Effector memory CD4-positive, alpha-beta T cell (primary cell): ENCODE data around the gene FAM222A.

Source experiments
- DNase-seq, 3 donors: peaks; one replicate each; pipeline ENCODE4 v3.0.0-alpha.2; 2020
- H3K27ac ChIP-seq: 2 replicates; pipeline ENCODE4 v1.7.0; 2013; ENCODE audit warnings: mild to moderate bottlenecking, low read length, moderate library complexity; ENCODE audit not compliant: insufficient read depth, poor library complexity, severe bottlenecking
- H3K27me3 ChIP-seq: replicated peaks from 2 replicates; pipeline ENCODE4 v1.7.0; 2013; ENCODE audit warnings: mild to moderate bottlenecking, low read length; ENCODE audit not compliant: insufficient read depth, control insufficient read depth, poor library complexity, severe bottlenecking
- H3K36me3 ChIP-seq: 2 replicates; pipeline ENCODE4 v1.7.0; 2013; ENCODE audit warnings: mild to moderate bottlenecking, low read length, moderate library complexity; ENCODE audit not compliant: control insufficient read depth, insufficient read depth
- H3K4me1 ChIP-seq: 2 replicates; pipeline ENCODE4 v1.7.0; 2013; ENCODE audit warnings: low read length, mild to moderate bottlenecking; ENCODE audit not compliant: control insufficient read depth, insufficient read depth, poor library complexity, severe bottlenecking
- H3K4me3 ChIP-seq: 2 replicates; pipeline ENCODE4 v1.7.0; 2013; ENCODE audit warnings: low read length, low read depth, mild to moderate bottlenecking; ENCODE audit not compliant: insufficient read depth, poor library complexity, severe bottlenecking
- H3K9me3 ChIP-seq: 2 replicates; pipeline ENCODE4 v1.7.0; 2013; ENCODE audit warnings: mild to moderate bottlenecking, low read length, moderate library complexity; ENCODE audit not compliant: control insufficient read depth

FAM222A gene

GRCh38 chr12:109802828-109803227 lies 89.2 kb downstream of the FAM222A start:
- no peak for DNase-seq
- no peak overlapping the region for H3K4me3 ChIP-seq
- H3K9me3 ChIP-seq, result no peaks in the 10 kb centered on the region
- H3K27ac ChIP-seq, result no peak overlapping the region
- H3K36me3 ChIP-seq, result no peaks in the 10 kb centered on the region
- no peaks in the 10 kb centered on the region for H3K4me1 ChIP-seq
- H3K27me3 ChIP-seq, result no peaks in the 10 kb centered on the region

GRCh38 chr12:109803678-109804077 lies 90.1 kb downstream of the FAM222A start:
- no peak overlapping the region for H3K27ac ChIP-seq
- H3K4me3 ChIP-seq, result no peak overlapping the region
- no peaks in the 10 kb centered on the region for H3K27me3 ChIP-seq
- DNase-seq, result no peak
- no peaks in the 10 kb centered on the region for H3K4me1 ChIP-seq
- no peaks in the 10 kb centered on the region for H3K9me3 ChIP-seq
- no peaks in the 10 kb centered on the region for H3K36me3 ChIP-seq

GRCh38 chr12:109804820-109805761 lies 91.5 kb downstream of the FAM222A start:
- H3K9me3 ChIP-seq, result no peaks in the 10 kb centered on the region
- no peak overlapping the region for H3K27ac ChIP-seq
- DNase-seq, result peak; percentile 44 to 56 (median 48)
- no peak overlapping the region for H3K4me3 ChIP-seq
- H3K27me3 ChIP-seq, result no peaks in the 10 kb centered on the region
- no peaks in the 10 kb centered on the region for H3K4me1 ChIP-seq
- H3K36me3 ChIP-seq, result no peaks in the 10 kb centered on the region

- no peak for DNase-seq
- Histone ChIP-seq H3K4me3 (no peak overlapping the region), H3K27ac (no peak overlapping the region), H3K9me3 (no peaks in the 10 kb centered on the region), H3K27me3 (no peaks in the 10 kb centered on the region), H3K4me1 (no peaks in the 10 kb centered on the region), H3K36me3 (no peaks in the 10 kb centered on the region)
These were observed 94.5 kb downstream of the FAM222A start for GRCh38 chr12:109807954-109808643.

GRCh38 chr12:109808876-109809646 lies 95.4 kb downstream of the FAM222A start:
- H3K4me3 ChIP-seq, result no peak overlapping the region
- no peak overlapping the region for H3K27ac ChIP-seq
- DNase-seq, result no peak
- no peaks in the 10 kb centered on the region for H3K9me3 ChIP-seq
- no peaks in the 10 kb centered on the region for H3K27me3 ChIP-seq
- H3K36me3 ChIP-seq, result no peaks in the 10 kb centered on the region
- no peaks in the 10 kb centered on the region for H3K4me1 ChIP-seq

- Histone ChIP-seq H3K4me1 (no peaks in the 10 kb centered on the region), H3K27me3 (no peaks in the 10 kb centered on the region), H3K4me3 (no peak overlapping the region), H3K36me3 (no peaks in the 10 kb centered on the region), H3K9me3 (no peaks in the 10 kb centered on the region), H3K27ac (no peak overlapping the region)
- no peak for DNase-seq
These were observed 97.5 kb downstream of the FAM222A start for GRCh38 chr12:109810954-109811623.

GRCh38 chr12:109811624-109811995 lies 98.0 kb downstream of the FAM222A start:
- H3K4me3 ChIP-seq, result no peak overlapping the region
- no peaks in the 10 kb centered on the region for H3K36me3 ChIP-seq
- no peaks in the 10 kb centered on the region for H3K9me3 ChIP-seq
- H3K27me3 ChIP-seq, result no peaks in the 10 kb centered on the region
- no peaks in the 10 kb centered on the region for H3K4me1 ChIP-seq
- no peak overlapping the region for H3K27ac ChIP-seq
- no peak for DNase-seq

- Histone ChIP-seq H3K36me3 (no peaks in the 10 kb centered on the region), H3K4me1 (no peaks in the 10 kb centered on the region), H3K27ac (no peak overlapping the region), H3K4me3 (no peak overlapping the region), H3K27me3 (no peaks in the 10 kb centered on the region), H3K9me3 (no peaks in the 10 kb centered on the region)
- no peak for DNase-seq
These were observed 100.3 kb downstream of the FAM222A start for GRCh38 chr12:109813810-109814416.

- Histone ChIP-seq H3K4me3 (no peak overlapping the region), H3K27ac (no peak overlapping the region), H3K36me3 (no peaks in the 10 kb centered on the region), H3K9me3 (no peaks in the 10 kb centered on the region), H3K27me3 (no peaks in the 10 kb centered on the region), H3K4me1 (no peaks in the 10 kb centered on the region)
- DNase-seq, result no peak
These were observed 101.0 kb downstream of the FAM222A start for GRCh38 chr12:109814600-109815150.
